GM23248 (cell line): ENCODE results near the gene PTPN14. TPM values are rescaled to one million over a fixed set of nuclear protein-coding genes. Genes with fewer than 3 reads are reported as not detected.
A peak's percentile ranks its signal among the peaks of the same experiment; 100 is the strongest.
"Not testable (repeated sequence)": the region's sequence is repeated elsewhere in the genome, so short reads cannot be mapped to it uniquely, and the experiment has no call there.

Source experiments
- DNase-seq: peaks from one replicate; pipeline ENCODE4 v3.0.0-alpha.2; 2015
- H2AFZ ChIP-seq: fragments of 200-600 bp; sonication (generic); 2 replicates; pipeline ENCODE4 v1.6.1; 2016; ENCODE audit warnings: antibody characterized with exemption
- H3F3A ChIP-seq: fragments of 200-600 bp; sonication (generic); 2 replicates; pipeline ENCODE4 v1.6.1; 2016; ENCODE audit warnings: mild to moderate bottlenecking, antibody characterized with exemption, mixed run types; ENCODE audit not compliant: insufficient read depth
- H3K27ac ChIP-seq: fragments of 200-600 bp; sonication (generic); 2 replicates; pipeline ENCODE4 v1.5.1; 2016; ENCODE audit warnings: mild to moderate bottlenecking
- H3K27me3 ChIP-seq: fragments of 200-600 bp; sonication (generic); replicated peaks from 2 replicates; pipeline ENCODE4 v1.6.1; 2016; ENCODE audit warnings: mild to moderate bottlenecking; ENCODE audit not compliant: insufficient read depth
- H3K36me3 ChIP-seq: fragments of 200-600 bp; sonication (generic); 2 replicates; pipeline ENCODE4 v1.6.1; 2016; ENCODE audit warnings: low read depth, mild to moderate bottlenecking
- H3K4me1 ChIP-seq: fragments of 200-600 bp; sonication (generic); 2 replicates; pipeline ENCODE4 v1.6.1; 2016; ENCODE audit warnings: mild to moderate bottlenecking; ENCODE audit not compliant: insufficient read depth
- H3K4me2 ChIP-seq: fragments of 200-600 bp; sonication (generic); one replicate; pipeline ENCODE4 v1.6.1; 2016; ENCODE audit warnings: mild to moderate bottlenecking; ENCODE audit not compliant: unreplicated experiment
- H3K4me3 ChIP-seq: fragments of 200-600 bp; sonication (generic); 2 replicates; pipeline ENCODE4 v1.5.1; 2016; ENCODE audit warnings: mild to moderate bottlenecking
- H3K79me2 ChIP-seq: fragments of 200-600 bp; sonication (generic); 2 replicates; pipeline ENCODE4 v1.6.1; 2016; ENCODE audit warnings: mild to moderate bottlenecking; ENCODE audit not compliant: insufficient read depth
- H3K9ac ChIP-seq: fragments of 200-600 bp; sonication (generic); 2 replicates; pipeline ENCODE4 v1.6.1; 2016; ENCODE audit warnings: mild to moderate bottlenecking
- H3K9me2 ChIP-seq: fragments of 200-600 bp; sonication (generic); 2 replicates; pipeline ENCODE4 v1.6.1; 2016; ENCODE audit warnings: mixed run types, mild to moderate bottlenecking, moderate library complexity; ENCODE audit not compliant: insufficient read depth
- H3K9me3 ChIP-seq: fragments of 200-600 bp; sonication (generic); one replicate; pipeline ENCODE4 v1.6.1; 2017; ENCODE audit warnings: low read depth
- H4K20me1 ChIP-seq: fragments of 200-600 bp; sonication (generic); 2 replicates; pipeline ENCODE4 v1.6.0; 2016; ENCODE audit not compliant: insufficient read depth
- EZH2 ChIP-seq: fragments of 200-600 bp; sonication (generic); IDR thresholded peaks from 2 replicates; pipeline ENCODE4 v1.6.1; 2018; ENCODE audit warnings: antibody characterized with exemption, mild to moderate bottlenecking; ENCODE audit not compliant: insufficient read depth, poor library complexity, severe bottlenecking
- EZH2phosphoT487 ChIP-seq: fragments of 200-600 bp; sonication (generic); IDR thresholded peaks from 2 replicates; pipeline ENCODE4 v1.6.1; 2018; ENCODE audit warnings: antibody characterized with exemption, moderate library complexity, mild to moderate bottlenecking, low read depth; ENCODE audit not compliant: insufficient read depth
- WGBS, 2 experiments: methylation state at CpG; one replicate each; pipeline ENCODE4 v1.1.6; 2015 to 2017; ENCODE audit warnings: low lambda C conversion rate in 2 of 2, low coverage in 1 of 2; ENCODE audit errors: missing lambda C conversion rate in 2 of 2; 5-methylcytosine and 5-hydroxymethylcytosine counted together
- in situ Hi-C: fragments of 300-500 bp; cut with MboI; formaldehyde crosslinking; loops from 2 replicates; pipeline ENCODE4 v1.15.0; 2020
- polyA plus RNA-seq: library from polyadenylated mRNA; unstranded; fragments of >200 nt; fragmentation: Nextera tagmentation; extraction: Ambion mirVana; gene quantifications from 2 replicates; pipeline ENCODE4 v1.2.1, GENCODE V29; 2016
- total RNA-seq: library from RNA; depleted of rRNA; stranded (reverse); fragments of >200 nt; shearing (Covaris generic); gene quantifications from 2 replicates; pipeline ENCODE4 v1.2.3, GENCODE V29; 2014

PTPN14 gene
- total and polyA plus RNA-seq, 2 experiments from 2014 or later, result 38.7 to 49.8 TPM

- DNase-seq, result no peak
- 97 to 99% methylated on average over 6 of the region's 6 CpGs for WGBS, 2 experiments
- peaks cover 68% of the 10 kb centered on the region for H3K36me3 ChIP-seq
- no peak overlapping the region for H2AFZ ChIP-seq
- H3F3A ChIP-seq, result peaks cover 51% of the 10 kb centered on the region
- peaks cover 8% of the 10 kb centered on the region for H3K4me1 ChIP-seq
- H3K9me3 ChIP-seq, result no peaks in the 10 kb centered on the region
- in situ Hi-C loops, result no loop called here
- H3K9me2 ChIP-seq, result no peaks in the 10 kb centered on the region
- H3K27ac ChIP-seq, result no peak overlapping the region
- H3K4me2 ChIP-seq, result no peak overlapping the region
- H3K9ac ChIP-seq, result no peak overlapping the region
- TF ChIP-seq EZH2 (no peak), EZH2phosphoT487 (no peak)
- no peaks in the 10 kb centered on the region for H3K27me3 ChIP-seq
- no peaks in the 10 kb centered on the region for H4K20me1 ChIP-seq
- no peak overlapping the region for H3K4me3 ChIP-seq
- H3K79me2 ChIP-seq, result peaks cover 61% of the 10 kb centered on the region
Observed at GRCh38 chr1:214398490-214398889, 152.9 kb downstream of the PTPN14 start.

- H3K4me3 ChIP-seq, result no peak overlapping the region
- no peak for DNase-seq
- no peaks in the 10 kb centered on the region for H3K27me3 ChIP-seq
- H3K9me2 ChIP-seq, result no peaks in the 10 kb centered on the region
- no peak overlapping the region for H3K4me2 ChIP-seq
- no peaks in the 10 kb centered on the region for H4K20me1 ChIP-seq
- no peak overlapping the region for H3K27ac ChIP-seq
- H3F3A ChIP-seq, result peaks cover 43% of the 10 kb centered on the region
- H3K9ac ChIP-seq, result no peak overlapping the region
- H3K79me2 ChIP-seq, result peaks cover 59% of the 10 kb centered on the region
- WGBS, 2 experiments, result 85 to 87% methylated on average over 2 of the region's 2 CpGs
- no peaks in the 10 kb centered on the region for H3K9me3 ChIP-seq
- H3K4me1 ChIP-seq, result peaks cover 8% of the 10 kb centered on the region
- H3K36me3 ChIP-seq, result peaks cover 78% of the 10 kb centered on the region
- no peak overlapping the region for H2AFZ ChIP-seq
- TF ChIP-seq EZH2phosphoT487 (no peak), EZH2 (no peak)
- in situ Hi-C loops, result no loop called here
Observed at GRCh38 chr1:214397497-214397896, 153.9 kb downstream of the PTPN14 start.

- H3F3A ChIP-seq, result peaks cover 38% of the 10 kb centered on the region
- H3K27ac ChIP-seq, result no peak overlapping the region
- TF ChIP-seq EZH2, result no peak
- no peak for TF ChIP-seq EZH2phosphoT487
- no peak overlapping the region for H3K4me2 ChIP-seq
- no peak overlapping the region for H2AFZ ChIP-seq
- H3K79me2 ChIP-seq, result peaks cover 71% of the 10 kb centered on the region
- no peak overlapping the region for H3K9ac ChIP-seq
- 98 to 99% methylated on average over 3 of the region's 3 CpGs for WGBS, 2 experiments
- H3K4me1 ChIP-seq, result peaks cover 8% of the 10 kb centered on the region
- in situ Hi-C loops, result no loop called here
- no peak for DNase-seq
- no peaks in the 10 kb centered on the region for H4K20me1 ChIP-seq
- H3K9me2 ChIP-seq, result no peaks in the 10 kb centered on the region
- H3K4me3 ChIP-seq, result no peak overlapping the region
- no peaks in the 10 kb centered on the region for H3K9me3 ChIP-seq
- H3K27me3 ChIP-seq, result no peaks in the 10 kb centered on the region
- H3K36me3 ChIP-seq, result peaks cover 82% of the 10 kb centered on the region
Observed at GRCh38 chr1:214396330-214396729, 155.1 kb downstream of the PTPN14 start.

- H3K9me2 ChIP-seq, H4K20me1 ChIP-seq, H3K4me3 ChIP-seq, H3K4me1 ChIP-seq, H3K9me3 ChIP-seq, in situ Hi-C loops, H2AFZ ChIP-seq, H3K27me3 ChIP-seq, H3K9ac ChIP-seq: not testable (repeated sequence)
- Histone ChIP-seq H3K79me2 (peaks cover 73% of the 10 kb centered on the region), H3K27ac (peak overlapping the region; percentile 34), H3K4me2 (peak overlapping the region; percentile 11), H3K36me3 (peaks cover 72% of the 10 kb centered on the region), H3F3A (peaks cover 31% of the 10 kb centered on the region)
- peak; percentile 81 for DNase-seq
- WGBS, 2 experiments, result 40 to 43% methylated on average over 5 of the region's 5 CpGs
Observed at GRCh38 chr1:214394569-214394968, 156.8 kb downstream of the PTPN14 start.

GRCh38 chr1:214393086-214393485 is 158.3 kb downstream of the PTPN14 start:
- in situ Hi-C loops, result no loop called here
- no peak overlapping the region for H3K27ac ChIP-seq
- H3K4me2 ChIP-seq, result no peak overlapping the region
- peaks cover 33% of the 10 kb centered on the region for H3F3A ChIP-seq
- no peaks in the 10 kb centered on the region for H3K27me3 ChIP-seq
- H3K4me3 ChIP-seq, result no peak overlapping the region
- H3K9ac ChIP-seq, result no peak overlapping the region
- TF ChIP-seq EZH2phosphoT487 (no peak), EZH2 (no peak)
- no peaks in the 10 kb centered on the region for H4K20me1 ChIP-seq
- no peaks in the 10 kb centered on the region for H3K9me2 ChIP-seq
- H2AFZ ChIP-seq, result no peak overlapping the region
- peaks cover 8% of the 10 kb centered on the region for H3K4me1 ChIP-seq
- DNase-seq, result no peak
- peaks cover 67% of the 10 kb centered on the region for H3K79me2 ChIP-seq
- whole genome bisulfite sequencing, 2 experiments, result 92 to 93% methylated on average over 12 of the region's 12 CpGs
- peaks cover 61% of the 10 kb centered on the region for H3K36me3 ChIP-seq
- no peaks in the 10 kb centered on the region for H3K9me3 ChIP-seq
